Glutamatergic neuron (in vitro differentiated cells): ENCODE measurements around the gene PLEKHG7. TPM values are rescaled to one million over a fixed set of nuclear protein-coding genes. Genes with fewer than 3 reads are reported as not detected.

Source experiments
- DNase-seq: peaks from one replicate; pipeline ENCODE4 v3.0.0; 2022
- H3K27ac Mint-ChIP-seq: one replicate; pipeline ENCODE4 v1.8.0; 2020; ENCODE audit warnings: mild to moderate bottlenecking, mixed read lengths, inconsistent platforms; ENCODE audit not compliant: unreplicated experiment
- H3K27me3 Mint-ChIP-seq: one replicate; pipeline ENCODE4 v1.8.0; 2020; ENCODE audit warnings: mild to moderate bottlenecking, moderate library complexity, mixed read lengths, inconsistent platforms; ENCODE audit not compliant: unreplicated experiment
- H3K36me3 Mint-ChIP-seq: one replicate; pipeline ENCODE4 v1.8.0; 2020; ENCODE audit warnings: mild to moderate bottlenecking, mixed read lengths, inconsistent platforms; ENCODE audit not compliant: unreplicated experiment
- H3K4me1 Mint-ChIP-seq: one replicate; pipeline ENCODE4 v1.8.0; 2020; ENCODE audit warnings: mild to moderate bottlenecking, low read depth, mixed read lengths, inconsistent platforms; ENCODE audit not compliant: unreplicated experiment
- H3K4me3 Mint-ChIP-seq: one replicate; pipeline ENCODE4 v1.8.0; 2020; ENCODE audit warnings: mild to moderate bottlenecking, mixed read lengths, inconsistent platforms; ENCODE audit not compliant: unreplicated experiment
- H3K9me3 Mint-ChIP-seq: one replicate; pipeline ENCODE4 v1.8.0; 2020; ENCODE audit warnings: mild to moderate bottlenecking, moderate library complexity, mixed read lengths, inconsistent platforms; ENCODE audit not compliant: unreplicated experiment
- total RNA-seq: library from RNA; stranded (reverse); fragmentation: NEBNext Ultra II Directional; extraction: Animal tissue kit (Norgen Biotek cat#: 25700); gene quantifications from one replicate; pipeline ENCODE4 v1.2.1, GENCODE V29; 2021; ENCODE audit not compliant: unreplicated experiment
- TF ChIP-seq, protein P1 (sequence below): fragments of 200-600 bp; sonication (generic); IDR thresholded peaks from one replicate; pipeline ENCODE4 v1.5.0; 2021; ENCODE audit not compliant: partially characterized antibody, unreplicated experiment

PLEKHG7 gene
- total RNA-seq, 1 donor from 2014 or later: not detected

DNA sequence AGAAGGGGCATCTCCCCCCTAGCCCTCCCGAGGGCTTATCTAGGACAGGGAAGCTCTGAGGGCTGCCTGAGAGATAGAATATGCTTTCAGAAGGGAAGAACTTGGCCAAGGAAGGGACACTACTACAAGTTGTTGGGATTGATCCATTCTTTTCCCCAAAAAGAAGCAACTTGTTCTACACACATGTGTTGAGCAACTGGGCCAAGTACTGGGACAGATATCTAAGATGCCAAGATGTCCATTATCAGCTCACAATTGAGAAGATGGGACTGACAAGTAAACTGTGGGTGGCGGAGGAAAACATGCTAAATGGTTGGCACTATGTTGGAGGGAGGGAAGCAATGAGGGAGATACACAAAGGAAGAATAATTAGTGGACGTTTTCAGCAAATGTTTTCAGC, 30.9 kb downstream of the PLEKHG7 start:
- TF ChIP-seq, protein P1, sequence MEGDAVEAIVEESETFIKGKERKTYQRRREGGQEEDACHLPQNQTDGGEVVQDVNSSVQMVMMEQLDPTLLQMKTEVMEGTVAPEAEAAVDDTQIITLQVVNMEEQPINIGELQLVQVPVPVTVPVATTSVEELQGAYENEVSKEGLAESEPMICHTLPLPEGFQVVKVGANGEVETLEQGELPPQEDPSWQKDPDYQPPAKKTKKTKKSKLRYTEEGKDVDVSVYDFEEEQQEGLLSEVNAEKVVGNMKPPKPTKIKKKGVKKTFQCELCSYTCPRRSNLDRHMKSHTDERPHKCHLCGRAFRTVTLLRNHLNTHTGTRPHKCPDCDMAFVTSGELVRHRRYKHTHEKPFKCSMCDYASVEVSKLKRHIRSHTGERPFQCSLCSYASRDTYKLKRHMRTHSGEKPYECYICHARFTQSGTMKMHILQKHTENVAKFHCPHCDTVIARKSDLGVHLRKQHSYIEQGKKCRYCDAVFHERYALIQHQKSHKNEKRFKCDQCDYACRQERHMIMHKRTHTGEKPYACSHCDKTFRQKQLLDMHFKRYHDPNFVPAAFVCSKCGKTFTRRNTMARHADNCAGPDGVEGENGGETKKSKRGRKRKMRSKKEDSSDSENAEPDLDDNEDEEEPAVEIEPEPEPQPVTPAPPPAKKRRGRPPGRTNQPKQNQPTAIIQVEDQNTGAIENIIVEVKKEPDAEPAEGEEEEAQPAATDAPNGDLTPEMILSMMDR: no peak
- Mint-ChIP-seq H3K36me3 (no peaks in the 10 kb centered on the region), H3K4me3 (no peak overlapping the region), H3K27ac (no peak overlapping the region), H3K9me3 (no peaks in the 10 kb centered on the region), H3K4me1 (no peaks in the 10 kb centered on the region), H3K27me3 (no peaks in the 10 kb centered on the region)
- no peak for DNase-seq

DNA sequence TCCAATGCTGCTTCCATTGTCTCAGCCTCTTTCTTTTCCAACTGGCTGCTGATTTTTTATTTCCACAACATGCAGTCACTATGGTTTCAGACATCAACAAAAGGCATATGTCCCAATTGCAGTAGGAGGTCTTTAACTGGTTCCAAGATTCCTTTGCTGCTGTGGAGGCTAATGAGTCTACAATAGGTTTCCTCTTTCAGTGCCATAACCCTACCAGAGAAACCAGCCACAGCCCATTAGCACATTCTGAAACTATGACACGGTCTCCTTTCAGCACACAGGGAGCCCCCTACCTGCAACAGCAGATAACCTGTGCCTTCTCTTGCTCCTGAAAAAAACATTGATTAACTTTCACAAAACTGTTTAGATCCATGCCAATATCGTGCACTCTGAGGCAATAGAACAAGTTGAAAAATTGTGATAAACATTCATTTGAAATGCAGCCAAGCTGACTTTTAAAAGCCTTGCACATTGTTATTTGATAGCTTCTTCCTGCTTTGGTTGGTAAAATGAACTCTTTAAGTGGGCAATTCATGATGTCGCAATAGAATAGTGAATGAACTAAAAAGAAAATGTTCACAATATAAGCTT, 32.4 kb downstream of the PLEKHG7 start:
- Mint-ChIP-seq H3K4me1 (no peaks in the 10 kb centered on the region), H3K36me3 (no peaks in the 10 kb centered on the region), H3K9me3 (no peaks in the 10 kb centered on the region), H3K27me3 (no peaks in the 10 kb centered on the region), H3K27ac (no peak overlapping the region), H3K4me3 (no peak overlapping the region)
- TF ChIP-seq, protein P1: no peak
- no peak for DNase-seq

DNA sequence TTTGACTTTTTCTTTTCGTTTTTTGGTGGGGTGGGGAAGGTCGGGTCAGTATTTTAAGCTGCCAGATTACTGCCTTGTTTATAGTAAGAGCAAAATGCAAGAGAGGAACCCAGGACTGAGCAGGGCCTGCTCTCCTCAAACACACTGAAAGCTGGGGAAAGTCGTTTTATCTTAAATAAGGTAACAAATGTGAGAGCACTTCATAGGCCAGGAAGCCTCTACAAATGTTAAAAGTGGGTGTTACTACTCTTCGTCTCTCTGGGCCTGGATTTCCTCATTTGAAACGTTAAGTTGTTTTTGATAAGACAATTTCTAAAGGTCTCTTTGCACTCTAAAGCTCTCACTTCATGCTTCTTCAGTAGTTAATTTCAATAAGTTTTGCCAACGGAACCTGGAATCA, 33.8 kb downstream of the PLEKHG7 start:
- no peaks in the 10 kb centered on the region for H3K4me1 Mint-ChIP-seq
- no peak overlapping the region for H3K4me3 Mint-ChIP-seq
- TF ChIP-seq, protein P1: no peak
- H3K27me3 Mint-ChIP-seq: no peaks in the 10 kb centered on the region
- no peaks in the 10 kb centered on the region for H3K9me3 Mint-ChIP-seq
- DNase-seq: no peak
- H3K36me3 Mint-ChIP-seq: no peaks in the 10 kb centered on the region
- H3K27ac Mint-ChIP-seq: no peak overlapping the region

DNA sequence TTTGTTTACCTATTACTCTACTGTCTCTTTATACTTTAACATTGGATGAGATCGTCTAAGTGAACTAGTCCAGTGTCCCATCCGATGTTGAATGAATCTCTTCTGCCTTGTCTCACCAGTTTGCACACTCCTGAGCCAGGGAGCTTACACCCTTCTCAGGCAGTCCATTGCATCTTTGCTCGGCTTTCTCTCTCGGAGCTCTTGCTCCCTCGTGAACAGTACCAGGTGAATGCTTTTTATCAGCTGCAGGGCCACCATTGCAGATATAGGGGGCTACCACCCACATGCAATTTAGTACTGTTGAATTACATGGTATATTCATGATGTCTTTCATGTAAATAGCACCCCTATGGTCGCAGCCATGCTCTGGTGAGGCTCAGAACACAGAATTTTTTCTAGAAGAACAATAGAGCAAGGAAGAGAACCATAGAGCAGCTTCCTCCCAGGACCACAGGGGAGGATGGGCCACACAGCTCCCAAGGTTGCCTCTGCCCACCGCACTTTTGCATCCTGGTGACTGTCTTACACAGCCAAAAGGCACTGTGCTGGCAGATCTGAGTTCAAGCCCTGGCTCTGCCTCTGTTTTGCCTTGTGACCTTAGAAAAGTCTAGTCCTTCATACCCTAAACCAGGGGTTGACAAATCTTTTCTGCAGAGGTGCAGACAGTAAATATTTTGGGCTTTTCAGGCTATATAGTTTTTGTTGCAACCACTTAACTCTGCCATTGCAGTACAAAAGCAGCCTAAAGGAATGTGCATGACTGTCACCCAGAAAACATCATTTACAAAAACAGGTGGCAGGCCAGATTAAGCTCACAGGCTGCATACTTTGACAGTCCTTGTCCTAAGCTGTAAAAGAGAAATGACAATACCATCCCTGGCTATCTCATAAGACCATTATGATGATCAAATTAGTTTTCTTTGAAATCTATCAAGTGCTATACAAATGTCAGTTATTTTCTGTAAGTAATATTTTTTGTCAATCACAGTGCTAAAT, 35.4 kb downstream of the PLEKHG7 start:
- Mint-ChIP-seq H3K4me1 (no peaks in the 10 kb centered on the region), H3K9me3 (no peaks in the 10 kb centered on the region), H3K27ac (no peak overlapping the region), H3K36me3 (no peaks in the 10 kb centered on the region), H3K27me3 (no peaks in the 10 kb centered on the region), H3K4me3 (no peak overlapping the region)
- TF ChIP-seq, protein P1: no peak
- DNase-seq: no peak

DNA sequence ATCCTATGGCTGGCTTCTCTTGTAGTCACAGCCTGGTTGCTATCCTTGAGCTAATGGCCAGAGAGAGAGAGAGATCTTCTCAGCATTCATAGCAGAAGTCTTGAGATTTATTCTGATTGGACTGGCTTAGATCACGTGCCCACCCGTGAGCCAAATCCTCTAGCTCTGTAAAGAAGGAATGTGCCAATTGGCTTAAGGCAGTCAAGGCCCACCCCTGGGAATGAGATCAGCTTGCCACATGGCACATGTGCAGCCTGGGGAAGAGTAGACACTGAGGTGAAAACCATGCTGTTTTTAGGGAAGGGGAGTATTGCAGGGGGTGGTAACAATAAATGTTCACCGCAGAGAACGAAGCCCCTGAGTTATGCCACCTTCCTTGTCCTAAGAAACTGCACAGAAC, 36.3 kb downstream of the PLEKHG7 start:
- Mint-ChIP-seq H3K4me3 (no peak overlapping the region), H3K27me3 (no peaks in the 10 kb centered on the region), H3K36me3 (no peaks in the 10 kb centered on the region), H3K9me3 (no peaks in the 10 kb centered on the region), H3K4me1 (no peaks in the 10 kb centered on the region), H3K27ac (no peak overlapping the region)
- DNase-seq: no peak
- TF ChIP-seq, protein P1: no peak
